GM20000 (cell line): ENCODE results near the gene PIGQ.

ENCODE experiments used
- DNase-seq: peaks from one replicate; pipeline ENCODE4 v3.0.0; 2012; ENCODE audit warnings: low spot score
- CTCF ChIP-seq: IDR thresholded peaks from 2 replicates; pipeline ENCODE4 v1.5.1; 2012; ENCODE audit warnings: mild to moderate bottlenecking, control low read depth; ENCODE audit errors: extremely low read depth, missing control alignments

The PIGQ gene

GRCh38 chr16:559411-560203 is 10.2 kb upstream of the PIGQ start:
- TF ChIP-seq CTCF: no peak
- DNase-seq: no peak

GRCh38 chr16:560204-560700 is 9.5 kb upstream of the PIGQ start, which contains the start of gene PRR35:
Gene PRR35, plus strand, starts transcription at chr16:560394. Its CDS starts 2,901 bp downstream, at chr16:563295.
- no peak for DNase-seq
- TF ChIP-seq CTCF: no peak

GRCh38 chr16:560701-561412 is 8.9 kb upstream of the PIGQ start:
- no peak for DNase-seq
- no peak for TF ChIP-seq CTCF

GRCh38 chr16:561413-561794 is 8.4 kb upstream of the PIGQ start:
- DNase-seq: no peak

GRCh38 chr16:561957-562938 is 7.5 kb upstream of the PIGQ start:
- no peak for TF ChIP-seq CTCF
- no peak for DNase-seq

More at GRCh38 chr16:561413-561794, 8.4 kb upstream of the PIGQ start:
- no peak for TF ChIP-seq CTCF

GRCh38 chr16:563072-563644 is 6.6 kb upstream of the PIGQ start:
- TF ChIP-seq CTCF: no peak
- no peak for DNase-seq
